ENCODE results near the gene BMAL1.

GRCh38 chr11:13314676-13315394 lies 37.2 kb downstream of the BMAL1 start:
- TF ChIP-seq, protein P1, sequence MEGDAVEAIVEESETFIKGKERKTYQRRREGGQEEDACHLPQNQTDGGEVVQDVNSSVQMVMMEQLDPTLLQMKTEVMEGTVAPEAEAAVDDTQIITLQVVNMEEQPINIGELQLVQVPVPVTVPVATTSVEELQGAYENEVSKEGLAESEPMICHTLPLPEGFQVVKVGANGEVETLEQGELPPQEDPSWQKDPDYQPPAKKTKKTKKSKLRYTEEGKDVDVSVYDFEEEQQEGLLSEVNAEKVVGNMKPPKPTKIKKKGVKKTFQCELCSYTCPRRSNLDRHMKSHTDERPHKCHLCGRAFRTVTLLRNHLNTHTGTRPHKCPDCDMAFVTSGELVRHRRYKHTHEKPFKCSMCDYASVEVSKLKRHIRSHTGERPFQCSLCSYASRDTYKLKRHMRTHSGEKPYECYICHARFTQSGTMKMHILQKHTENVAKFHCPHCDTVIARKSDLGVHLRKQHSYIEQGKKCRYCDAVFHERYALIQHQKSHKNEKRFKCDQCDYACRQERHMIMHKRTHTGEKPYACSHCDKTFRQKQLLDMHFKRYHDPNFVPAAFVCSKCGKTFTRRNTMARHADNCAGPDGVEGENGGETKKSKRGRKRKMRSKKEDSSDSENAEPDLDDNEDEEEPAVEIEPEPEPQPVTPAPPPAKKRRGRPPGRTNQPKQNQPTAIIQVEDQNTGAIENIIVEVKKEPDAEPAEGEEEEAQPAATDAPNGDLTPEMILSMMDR (IDR thresholded peaks at IDR 0.05) = no peak
- TF ChIP-seq POLR2A (IDR thresholded peaks at IDR 0.05) = no peak
- no peak for TF ChIP-seq EP300 (IDR thresholded peaks at IDR 0.05)
- TF ChIP-seq POLR2AphosphoS5 (IDR thresholded peaks at IDR 0.05) = no peak

All from sigmoid colon (tissue), 4 donors.